8988T (cell line): Measurements from ENCODE around the gene AKT1S1.

Source experiments
- DNase-seq: peaks from one replicate; pipeline ENCODE4 v3.0.0; 2011

Gene AKT1S1

DNA sequence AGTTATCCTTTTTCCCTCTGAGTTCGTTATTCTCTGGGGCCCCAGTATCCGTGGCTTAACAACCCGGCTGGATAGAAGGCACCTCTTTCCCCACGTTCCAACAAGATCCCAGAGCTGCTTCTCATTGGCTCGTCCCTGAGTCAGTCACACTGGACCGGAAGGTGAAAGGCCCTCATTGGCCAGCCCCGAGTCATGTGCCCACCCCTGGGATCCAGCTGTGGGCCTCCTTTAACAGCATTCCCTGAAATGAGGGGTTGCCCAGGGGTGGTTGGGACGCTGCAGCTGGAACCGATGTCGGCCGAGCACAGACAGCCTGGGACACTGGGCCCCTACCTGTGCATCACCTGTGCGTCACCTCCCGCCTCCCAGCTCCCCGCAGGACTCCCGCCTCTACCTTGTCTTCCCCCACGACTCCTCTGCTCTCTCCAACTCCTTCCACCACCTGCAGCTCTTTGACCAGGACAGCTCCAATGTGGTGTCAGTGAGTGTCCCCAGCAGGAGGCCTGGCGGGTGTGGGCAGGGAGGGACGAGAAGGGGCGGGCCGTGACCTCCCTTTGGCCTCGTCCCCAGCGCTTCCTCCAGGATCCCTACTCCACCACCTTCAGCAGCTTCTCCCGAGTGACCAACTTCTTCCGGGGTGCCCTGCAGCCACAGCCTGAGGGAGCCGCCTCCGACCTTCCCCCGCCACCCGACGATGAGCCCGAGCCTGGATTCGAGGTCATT, 4.7 kb upstream of the AKT1S1 start:
- no peak for DNase-seq

DNA sequence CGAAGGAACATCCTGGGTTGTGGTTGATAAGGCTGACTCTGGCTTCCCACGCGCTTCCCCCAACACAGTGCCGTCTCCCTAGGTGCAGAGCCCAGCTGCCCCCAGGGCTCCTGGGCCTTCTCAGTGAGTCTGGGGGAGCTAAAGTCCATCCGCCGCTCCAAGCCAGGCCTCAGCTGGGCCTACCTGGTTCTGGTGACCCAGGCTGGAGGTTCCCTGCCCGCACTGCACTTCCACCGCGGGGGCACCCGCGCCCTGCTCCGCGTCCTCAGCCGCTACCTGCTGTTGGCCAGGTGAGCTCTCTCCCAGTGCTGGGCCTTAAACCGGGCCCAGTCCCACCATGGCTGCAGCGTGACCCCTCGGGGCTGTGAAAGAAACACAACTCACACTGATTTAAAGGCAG, 4.0 kb upstream of the AKT1S1 start:
- no peak for DNase-seq

DNA sequence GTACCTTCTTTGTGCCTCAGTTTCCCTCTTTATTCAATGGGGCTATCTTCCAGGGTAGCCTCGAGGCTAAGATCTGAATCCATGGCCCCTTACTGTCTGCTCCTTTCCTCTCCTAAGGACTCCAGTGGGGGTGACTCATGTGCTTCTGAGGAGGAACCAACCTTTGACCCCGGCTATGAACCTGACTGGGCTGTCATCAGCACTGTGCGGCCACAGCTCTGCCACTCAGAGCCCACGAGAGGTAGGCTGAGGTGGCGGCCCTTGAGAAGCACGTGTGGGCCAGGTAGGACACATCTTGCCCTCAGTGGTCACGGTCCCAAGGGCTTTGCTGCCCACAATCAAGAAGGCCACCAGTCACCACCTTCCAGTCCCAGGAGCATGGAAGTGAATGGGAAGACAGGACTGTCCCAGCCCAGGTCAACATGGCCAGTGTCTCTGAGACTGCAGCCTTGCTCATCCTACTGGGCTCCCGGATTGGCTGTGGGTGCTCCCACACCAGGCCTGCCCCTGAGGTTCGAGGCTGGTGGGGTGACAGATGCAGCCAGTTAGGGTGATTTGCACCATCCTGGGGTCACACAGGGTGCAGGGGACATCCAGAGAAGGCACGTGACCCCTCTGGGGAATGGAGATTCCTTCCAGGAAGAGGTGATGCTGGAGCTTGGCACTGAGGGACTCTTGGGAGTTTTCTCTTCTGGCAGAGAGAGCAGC, 3.2 kb upstream of the AKT1S1 start:
- DNase-seq, result no peak

DNA sequence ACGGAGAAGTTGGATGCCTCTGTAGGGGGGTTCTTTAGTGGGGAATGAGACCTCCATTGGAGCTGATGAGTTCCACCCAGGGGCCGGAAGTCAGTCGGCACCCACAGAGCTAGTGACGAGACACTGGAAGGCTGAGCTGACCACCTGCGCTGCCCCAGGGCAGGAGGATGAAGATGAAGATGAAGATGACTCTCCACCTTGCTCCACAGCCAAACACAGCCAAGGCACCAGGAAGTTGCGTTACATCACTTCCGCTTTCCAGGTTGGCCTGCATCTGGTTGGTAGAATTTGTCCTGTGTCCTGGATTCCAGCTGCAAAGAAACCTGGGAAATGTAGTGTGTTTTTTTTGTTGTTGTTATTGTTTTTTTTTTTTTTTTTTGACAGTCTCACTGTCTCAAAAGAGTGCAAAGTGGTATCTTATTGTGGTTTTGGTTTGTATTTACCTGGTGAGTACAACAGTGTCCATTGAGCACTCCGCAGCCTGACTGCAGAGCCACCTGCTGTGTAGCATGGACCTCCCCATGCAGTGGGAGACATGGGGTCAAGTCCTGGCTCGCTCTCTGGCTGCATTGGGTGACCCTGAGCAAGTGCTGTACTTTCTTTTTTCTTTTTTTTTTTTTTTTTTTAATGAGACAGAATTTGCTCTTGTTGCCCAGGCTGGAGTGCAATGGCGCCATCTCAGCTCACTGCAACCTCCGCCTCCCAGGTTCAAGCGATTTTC, 2.2 kb upstream of the AKT1S1 start:
- DNase-seq, result no peak

DNA sequence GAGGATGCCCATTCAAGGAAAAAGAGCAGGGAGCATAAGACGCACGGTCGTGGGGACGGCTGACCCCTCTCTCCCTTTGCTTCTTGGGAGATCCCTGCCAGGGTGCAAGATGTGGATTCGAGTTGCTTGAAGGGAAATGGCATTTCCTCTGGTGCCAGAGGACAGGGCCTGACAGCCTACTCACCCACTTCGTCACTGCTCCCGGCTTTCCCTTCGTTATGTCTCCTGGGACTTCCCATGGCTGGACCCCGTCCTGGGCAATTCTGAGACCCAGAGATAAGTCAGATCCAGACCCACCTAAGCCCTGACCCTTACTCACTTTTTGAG, 1.6 kb upstream of the AKT1S1 start:
- no peak for DNase-seq

DNA sequence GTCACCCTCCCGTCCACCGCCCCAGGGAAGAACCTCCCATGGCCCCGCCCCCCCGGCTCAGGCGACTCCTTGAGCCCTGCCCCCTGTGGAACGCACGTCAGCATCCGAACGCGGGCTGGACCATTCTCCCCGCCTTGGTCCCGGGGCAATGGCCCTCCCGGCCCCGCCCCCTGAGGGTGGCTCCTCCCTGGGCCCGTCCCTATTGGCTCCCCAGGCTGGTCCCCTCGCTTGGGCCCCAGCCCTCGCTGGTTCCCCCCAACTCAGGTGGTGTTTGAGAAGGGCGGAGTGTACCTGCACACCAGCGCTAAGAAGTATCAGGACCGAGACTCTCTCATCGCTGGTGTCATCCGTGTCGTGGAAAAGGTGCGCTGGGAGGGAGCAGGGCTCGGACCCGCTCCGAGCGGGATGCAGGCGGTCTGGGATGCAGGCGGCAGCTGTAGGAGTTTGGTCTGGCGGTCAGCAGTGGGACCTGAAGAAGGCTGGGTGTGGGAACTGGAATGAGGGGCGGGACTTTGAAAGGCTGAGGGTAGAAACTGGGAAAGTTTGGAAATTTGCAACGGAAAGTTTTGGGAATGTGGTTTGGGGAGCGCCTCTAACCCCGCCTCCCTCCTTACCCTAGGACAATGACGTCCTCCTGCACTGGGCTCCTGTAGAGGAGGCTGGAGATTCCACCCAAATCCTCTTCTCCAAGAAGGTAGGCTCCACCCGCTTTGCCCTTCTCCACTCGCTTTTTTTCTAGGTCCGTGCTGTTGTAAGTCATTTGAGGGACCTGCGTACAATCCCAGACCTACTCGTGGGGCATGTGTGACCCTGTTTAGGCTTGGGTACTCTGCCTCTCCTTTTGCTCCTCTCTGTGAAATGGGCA, 956 bp upstream of the AKT1S1 start:
- peak; percentile 95 for DNase-seq

DNA sequence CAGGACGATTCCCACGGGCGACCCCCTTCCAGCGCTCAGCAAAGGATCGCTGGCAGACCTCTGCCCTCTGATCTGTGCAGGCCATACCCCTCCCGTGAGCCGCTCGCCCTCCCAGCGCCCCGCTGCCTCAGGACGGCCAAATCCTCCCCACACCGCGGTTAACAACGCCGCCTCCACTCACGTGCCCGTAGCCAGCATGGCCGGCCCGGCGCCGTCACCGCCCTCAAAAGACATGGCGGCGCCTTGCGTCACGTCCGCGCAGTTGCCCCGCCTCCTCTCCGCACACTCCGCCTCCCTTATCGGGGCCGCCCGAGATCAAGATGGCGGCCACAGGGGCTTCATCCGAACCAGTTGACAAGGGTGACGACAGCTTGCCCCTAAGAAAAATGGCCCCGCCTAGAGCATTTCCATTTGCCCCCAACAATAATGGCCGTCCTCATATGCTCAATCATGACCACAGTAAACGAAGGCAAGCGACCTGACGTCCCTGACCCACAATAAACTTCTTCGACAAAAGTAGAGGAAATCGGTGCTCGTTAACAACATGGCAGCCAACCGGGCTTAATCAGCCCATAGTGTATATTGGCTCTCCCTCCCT, 634 bp downstream of the AKT1S1 start:
- no peak for DNase-seq

DNA sequence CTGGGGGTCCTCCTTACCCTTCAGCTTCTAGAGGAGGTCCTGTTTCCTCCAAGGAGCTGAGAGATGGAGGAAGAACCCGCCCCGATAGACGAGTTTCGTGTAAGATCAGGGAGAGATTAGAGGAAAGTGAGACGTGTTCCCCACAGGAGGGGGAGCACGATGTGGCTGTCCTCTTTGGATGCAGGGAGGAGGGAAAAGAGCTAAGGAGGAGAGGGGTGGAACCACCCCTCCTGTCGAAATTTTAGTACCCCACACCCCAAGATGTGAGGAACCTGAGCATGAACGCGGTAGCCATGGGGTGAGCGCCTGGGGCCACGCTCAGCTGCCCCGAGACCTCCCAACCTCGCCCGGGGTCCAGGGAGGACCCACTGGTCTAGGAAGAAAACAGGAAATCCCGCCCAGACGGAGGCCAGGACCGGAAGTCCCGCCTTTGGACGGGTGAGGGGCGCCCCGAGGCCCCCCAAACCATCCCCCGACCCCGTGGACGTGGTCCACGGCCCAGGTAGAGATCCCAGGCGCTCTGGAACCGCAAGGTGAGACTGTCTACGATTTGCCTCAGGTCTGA, 1.2 kb downstream of the AKT1S1 start:
- DNase-seq, result no peak

DNA sequence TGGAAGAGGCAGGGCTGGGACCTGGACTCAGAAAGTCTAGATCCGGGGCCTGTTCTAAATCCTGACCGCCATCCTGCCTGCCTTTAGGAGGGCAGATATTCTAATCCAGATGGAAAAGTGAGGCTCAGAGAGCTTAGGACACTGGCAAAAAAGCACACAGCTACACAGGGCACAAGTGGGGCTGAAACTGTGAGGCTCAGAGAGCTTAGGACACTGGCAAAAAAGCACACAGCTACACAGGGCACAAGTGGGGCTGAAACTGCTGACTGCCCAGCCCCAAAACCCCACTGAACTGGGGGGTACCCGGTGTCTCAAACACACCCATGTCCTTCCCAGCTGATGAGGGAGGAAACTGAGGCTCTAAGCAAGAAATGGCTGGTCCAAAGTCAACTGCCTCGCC, 2.0 kb downstream of the AKT1S1 start:
- no peak for DNase-seq

DNA sequence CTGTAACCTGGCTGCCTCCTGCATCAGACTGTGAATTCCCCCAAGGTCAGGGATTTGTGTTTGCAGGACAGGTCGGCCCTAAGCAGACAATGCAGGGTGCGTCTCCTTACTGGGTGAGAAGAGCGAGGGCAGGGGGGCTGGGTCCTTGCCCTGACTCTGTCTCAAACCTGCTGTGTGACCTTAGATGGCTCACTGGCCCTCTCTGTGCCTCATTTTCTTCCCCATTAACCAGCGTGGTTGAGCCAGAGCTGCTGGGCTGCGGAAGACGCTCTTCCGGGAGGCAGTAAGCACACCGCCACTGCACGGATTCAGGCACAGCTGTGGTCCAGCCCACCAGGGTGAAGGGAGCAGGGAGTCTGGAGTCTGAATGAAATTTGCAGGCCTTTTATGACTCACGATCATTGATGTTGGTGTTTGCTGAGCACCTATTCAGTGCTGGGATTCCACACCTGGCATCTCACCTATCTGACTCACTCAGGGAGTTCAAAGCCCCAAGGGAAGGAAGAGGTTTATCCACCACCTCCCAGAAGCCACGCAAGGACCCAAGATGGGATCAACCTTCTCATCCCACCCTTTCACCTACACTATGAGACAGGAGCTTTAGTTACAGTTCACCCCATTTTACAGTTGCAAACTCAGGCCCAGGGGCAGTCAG, 2.5 kb downstream of the AKT1S1 start:
- DNase-seq, result no peak

DNA sequence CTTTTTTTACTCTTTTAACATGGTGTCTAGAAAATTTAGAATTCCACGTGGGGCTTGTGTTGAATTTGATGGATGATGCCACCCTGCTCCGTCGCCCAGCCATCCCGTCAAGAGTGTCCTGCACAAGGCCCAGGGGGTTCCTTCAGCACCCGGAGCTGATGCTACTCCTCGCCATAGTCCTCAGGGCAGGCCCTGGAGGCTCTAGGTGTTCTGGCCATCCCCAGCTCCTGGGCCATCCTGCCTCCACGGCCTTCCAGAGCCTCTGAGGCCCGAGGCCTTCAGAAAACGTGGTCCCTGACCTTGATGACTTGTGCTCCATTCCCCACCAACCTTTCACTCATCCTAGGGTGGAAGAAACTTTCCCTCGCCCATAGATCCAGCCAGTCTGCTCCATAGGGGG, 3.3 kb downstream of the AKT1S1 start:
- DNase-seq, result no peak

DNA sequence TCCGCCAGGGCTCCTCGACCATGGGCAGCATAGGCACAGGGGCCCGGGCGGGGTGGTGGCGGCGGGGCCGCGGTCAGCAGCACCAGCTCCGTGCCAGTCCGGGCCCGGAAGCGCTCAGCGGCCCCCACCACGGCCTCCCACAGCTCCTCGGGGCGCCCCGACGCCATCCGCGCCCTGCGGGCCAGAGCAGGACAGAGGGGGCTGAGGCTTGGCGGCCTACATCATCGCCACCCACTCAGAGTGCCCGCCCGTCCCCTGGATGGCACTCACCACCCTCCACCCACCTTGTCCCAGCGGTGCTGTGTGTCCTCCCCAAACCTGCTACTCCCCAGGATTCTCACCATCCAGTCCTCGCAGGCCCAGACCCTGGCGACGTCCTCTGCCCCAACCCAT, 4.0 kb downstream of the AKT1S1 start:
- no peak for DNase-seq

DNA sequence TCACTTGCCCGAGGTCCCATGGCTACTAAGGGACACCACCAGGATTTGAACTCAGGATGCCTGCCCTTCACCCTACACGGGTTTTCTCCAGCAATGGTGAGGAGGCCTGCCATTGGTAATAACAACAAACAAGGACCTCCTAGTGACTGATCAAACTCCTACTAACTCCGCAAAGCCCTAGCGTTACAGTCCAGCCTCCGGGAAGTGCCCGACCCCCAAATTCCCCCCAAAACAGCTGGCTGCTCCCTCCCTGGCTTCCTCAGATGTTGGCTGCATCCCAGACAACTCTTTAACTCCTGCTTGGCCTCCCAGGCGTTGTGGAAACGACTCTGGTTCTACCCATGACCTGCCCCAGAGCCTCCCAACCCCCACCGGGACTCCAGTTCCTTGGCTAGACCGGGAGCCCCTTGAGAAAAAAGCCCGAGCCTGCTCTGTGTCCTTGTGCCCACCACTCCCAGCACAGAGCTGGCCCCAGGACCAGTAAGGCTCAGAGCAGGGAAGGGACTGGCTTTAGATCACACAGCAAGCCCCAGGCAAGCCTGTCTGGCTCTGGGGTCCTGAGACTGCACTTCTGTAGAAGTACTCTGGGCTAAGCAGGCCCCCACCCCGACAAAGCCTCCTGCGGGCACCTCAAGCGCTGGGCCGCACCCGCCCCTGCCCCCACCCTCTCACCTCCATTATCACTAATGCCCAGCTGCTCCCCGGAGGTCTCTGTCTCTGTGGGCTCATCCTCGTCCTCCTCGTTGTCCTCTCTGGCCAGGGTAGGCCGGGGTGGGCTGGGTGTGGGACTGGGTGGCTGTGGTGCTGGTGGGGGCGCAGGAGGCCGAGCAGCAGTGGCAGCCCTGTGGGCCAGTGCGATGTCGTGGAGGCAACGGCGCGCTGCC, 4.7 kb downstream of the AKT1S1 start:
- no peak for DNase-seq

DNA sequence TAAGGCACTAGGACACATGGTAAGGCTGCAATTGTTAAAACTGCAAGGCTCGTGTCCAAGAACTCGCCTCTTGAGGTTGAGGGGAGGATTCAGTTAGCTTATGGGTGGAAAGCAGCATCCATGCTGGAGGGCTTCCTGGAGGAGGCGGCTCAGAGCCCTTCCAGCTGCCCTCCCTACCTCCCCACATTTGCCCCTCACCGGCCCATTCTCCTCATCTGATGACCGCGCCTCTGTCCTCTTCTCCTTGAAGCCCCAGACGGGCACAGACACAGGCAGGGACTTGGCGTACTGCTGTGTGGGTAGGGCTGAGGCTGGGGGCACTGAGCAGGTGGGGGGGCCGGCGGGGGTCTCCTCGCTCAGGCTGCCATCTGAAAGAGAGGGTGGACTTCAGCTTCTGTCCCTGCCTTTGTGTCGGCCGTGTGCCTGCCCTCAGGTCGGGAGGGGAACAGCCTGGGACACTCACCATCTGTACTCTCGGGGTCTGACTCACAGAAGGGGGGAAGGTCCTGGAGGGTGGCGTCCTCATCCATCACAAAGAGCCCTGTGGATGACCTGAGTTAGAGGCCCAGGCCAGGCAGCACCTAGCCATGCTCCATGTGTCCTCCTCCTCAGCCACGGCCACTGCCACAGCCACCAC, 5.7 kb downstream of the AKT1S1 start:
- DNase-seq, result no peak

DNA sequence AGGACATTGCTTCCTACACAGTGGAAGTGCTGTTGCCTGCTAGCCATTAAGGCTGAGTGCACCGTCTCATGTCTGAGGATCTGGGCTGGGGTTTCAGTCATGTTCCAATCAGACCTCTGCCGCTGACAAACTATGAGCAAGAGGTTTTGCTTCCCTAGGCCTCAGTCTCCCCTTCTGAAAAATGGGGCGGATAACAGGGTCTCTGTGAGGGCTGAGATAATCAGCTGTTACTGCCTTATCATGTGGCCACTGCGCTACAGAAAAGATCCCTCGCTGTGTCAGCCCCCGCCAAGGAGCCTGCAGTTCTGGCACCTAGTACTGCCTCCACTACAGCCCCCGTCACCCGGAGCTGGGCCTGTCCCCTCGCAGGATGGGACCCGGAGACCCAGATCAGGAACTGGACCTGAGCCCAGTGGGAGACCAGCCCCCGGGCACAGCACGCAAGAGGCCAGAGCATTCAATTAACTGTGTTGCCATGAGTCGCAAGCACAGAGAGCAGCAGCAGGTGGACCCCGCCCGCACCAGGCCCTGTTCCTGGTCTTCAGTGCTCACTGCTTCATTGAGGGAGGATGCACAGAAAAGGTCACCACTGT, 6.8 kb downstream of the AKT1S1 start:
- no peak for DNase-seq

DNA sequence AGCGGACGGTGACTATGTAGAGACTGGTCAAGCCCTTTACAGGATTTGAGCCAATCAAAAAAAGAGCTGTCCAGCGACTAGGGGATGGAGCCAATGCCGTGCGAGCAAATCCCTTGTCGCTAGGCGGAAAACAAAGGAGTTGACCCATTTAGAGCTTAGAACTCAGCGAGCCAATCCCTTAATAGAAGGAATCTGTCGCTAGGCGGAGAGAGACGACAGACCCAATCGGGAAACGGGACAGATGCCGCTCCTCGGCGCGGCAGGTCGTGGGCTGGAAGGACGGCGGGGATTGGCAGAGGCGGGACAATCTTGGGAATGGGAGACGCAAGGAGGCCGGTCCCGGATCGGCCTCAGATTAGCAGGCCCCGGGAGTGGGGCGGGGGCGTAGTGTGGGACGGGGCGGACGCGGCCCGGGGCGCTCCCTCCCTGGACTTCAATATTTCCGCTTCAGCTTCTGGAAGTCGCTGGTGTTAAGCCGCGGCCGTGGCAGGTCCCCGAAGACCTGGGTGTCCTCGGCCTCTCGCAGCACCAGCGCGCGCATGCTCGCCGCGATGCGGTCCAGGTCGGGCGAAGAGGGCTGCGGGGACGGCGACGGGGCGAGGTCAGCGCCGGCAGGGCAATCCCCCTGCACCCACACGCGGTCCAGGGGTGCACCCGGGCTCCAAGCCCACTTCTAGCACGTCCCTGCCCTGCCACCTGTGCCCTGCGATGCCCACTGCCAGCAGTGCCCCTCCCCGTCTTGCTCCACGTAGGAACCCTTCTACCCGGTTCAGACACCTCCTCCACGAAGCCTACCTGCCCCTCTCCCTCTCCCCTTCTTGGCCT, 7.5 kb downstream of the AKT1S1 start:
- peak; percentile 70 for DNase-seq

DNA sequence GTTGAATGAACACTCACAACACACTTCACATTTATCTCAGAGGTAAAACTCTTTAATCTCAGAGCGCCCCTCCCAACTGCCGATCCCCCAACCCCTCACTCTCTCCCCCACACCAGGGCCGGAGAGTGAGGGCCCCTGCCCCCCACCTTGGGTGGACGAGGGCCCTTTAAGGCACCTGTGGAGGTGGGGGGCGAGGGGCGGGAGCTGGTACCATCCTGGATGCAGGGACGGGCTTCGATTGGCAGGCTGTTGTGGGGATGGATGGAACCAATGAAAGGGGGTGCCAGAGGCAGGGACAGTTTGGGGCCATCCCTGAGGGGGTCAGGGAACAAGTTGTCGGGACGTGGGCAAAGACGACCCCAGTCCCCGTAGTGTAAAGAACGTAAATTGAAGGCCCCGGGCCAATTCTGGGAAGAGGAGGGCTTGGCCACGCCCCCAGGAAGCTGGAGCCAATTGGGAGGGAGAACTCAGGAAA, 8.1 kb downstream of the AKT1S1 start:
- no peak for DNase-seq

DNA sequence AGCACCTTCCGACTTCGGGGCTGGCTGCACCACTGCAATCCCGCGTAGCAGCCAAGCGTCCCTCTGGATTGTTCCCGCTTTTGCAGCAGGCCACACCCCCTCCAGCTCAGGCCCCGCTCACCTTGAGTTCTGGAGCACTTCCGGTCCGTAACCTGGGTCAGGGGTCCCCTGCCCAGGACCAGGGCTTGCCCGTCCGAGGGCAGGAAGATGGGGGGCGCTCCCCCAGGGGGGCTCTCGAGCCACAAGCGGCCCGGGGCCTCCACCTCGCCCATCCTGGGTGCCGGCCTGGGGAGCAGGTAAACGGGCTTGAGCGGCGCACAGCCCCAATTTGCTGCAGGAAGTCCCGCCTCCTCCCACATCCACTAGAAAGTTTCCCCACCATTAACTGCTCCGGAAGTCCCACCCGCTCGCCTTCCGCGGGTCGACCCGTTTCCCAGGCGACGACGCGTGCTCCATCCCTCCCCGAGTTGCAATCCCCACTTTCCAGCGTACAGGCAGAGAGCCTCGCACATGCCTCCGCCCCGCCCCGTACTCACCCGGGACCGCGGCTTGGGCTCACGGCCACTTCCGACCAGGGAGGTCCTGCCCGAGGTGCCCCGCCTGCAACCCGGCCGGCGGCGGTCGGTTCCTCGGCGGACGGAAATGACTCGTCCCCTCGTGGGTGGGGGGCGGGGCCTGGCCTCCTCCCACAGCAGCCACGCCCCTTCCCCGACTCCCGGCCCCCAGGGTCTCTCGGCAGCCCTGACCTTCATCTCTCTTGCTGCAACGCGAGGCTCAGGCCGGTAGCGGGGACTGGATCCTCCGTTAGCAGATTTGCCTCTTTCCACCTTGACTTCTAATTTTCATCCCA, 10.0 kb downstream of the AKT1S1 start, which contains the start of gene PNKP:
TSS of gene PNKP (minus strand) at position 644 of the 850 bp plus-strand sequence. CDS start at position 272, 372 bp downstream.
- peak; percentile 80 for DNase-seq
